Activated CD4-positive, alpha-beta T cell treated with anti-CD3 and anti-CD28 coated beads, Interleukin-2, Interleukin-6, amounts not matched to agents 100 ng/mL and 50 ng/mL, durations not matched to agents 16 hours and 8 hours (primary cell): ENCODE data around the gene HOXC4.

ENCODE experiments used
- DNase-seq: peaks from one replicate; pipeline ENCODE4 v3.0.0-alpha.2; 2020

Gene HOXC4

DNA sequence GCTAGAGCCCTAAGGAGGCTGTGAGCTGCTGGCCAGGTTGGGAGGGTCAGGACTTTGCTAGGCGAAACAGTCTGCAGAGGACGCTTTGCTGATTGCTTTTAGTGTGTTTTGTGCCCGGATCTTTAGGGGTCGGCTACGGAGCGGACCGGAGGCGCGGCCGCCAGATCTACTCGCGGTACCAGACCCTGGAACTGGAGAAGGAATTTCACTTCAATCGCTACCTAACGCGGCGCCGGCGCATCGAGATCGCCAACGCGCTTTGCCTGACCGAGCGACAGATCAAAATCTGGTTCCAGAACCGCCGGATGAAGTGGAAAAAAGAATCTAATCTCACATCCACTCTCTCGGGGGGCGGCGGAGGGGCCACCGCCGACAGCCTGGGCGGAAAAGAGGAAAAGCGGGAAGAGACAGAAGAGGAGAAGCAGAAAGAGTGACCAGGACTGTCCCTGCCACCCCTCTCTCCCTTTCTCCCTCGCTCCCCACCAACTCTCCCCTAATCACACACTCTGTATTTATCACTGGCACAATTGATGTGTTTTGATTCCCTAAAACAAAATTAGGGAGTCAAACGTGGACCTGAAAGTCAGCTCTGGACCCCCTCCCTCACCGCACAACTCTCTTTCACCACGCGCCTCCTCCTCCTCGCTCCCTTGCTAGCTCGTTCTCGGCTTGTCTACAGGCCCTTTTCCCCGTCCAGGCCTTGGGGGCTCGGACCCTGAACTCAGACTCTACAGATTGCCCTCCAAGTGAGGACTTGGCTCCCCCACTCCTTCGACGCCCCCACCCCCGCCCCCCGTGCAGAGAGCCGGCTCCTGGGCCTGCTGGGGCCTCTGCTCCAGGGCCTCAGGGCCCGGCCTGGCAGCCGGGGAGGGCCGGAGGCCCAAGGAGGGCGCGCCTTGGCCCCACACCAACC is 23.9 kb upstream of the HOXC4 start:
- DNase-seq = no peak

DNA sequence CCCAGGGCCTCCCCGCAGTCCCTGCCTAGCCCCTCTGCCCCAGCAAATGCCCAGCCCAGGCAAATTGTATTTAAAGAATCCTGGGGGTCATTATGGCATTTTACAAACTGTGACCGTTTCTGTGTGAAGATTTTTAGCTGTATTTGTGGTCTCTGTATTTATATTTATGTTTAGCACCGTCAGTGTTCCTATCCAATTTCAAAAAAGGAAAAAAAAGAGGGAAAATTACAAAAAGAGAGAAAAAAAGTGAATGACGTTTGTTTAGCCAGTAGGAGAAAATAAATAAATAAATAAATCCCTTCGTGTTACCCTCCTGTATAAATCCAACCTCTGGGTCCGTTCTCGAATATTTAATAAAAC is 23.2 kb upstream of the HOXC4 start:
- DNase-seq = no peak

DNA sequence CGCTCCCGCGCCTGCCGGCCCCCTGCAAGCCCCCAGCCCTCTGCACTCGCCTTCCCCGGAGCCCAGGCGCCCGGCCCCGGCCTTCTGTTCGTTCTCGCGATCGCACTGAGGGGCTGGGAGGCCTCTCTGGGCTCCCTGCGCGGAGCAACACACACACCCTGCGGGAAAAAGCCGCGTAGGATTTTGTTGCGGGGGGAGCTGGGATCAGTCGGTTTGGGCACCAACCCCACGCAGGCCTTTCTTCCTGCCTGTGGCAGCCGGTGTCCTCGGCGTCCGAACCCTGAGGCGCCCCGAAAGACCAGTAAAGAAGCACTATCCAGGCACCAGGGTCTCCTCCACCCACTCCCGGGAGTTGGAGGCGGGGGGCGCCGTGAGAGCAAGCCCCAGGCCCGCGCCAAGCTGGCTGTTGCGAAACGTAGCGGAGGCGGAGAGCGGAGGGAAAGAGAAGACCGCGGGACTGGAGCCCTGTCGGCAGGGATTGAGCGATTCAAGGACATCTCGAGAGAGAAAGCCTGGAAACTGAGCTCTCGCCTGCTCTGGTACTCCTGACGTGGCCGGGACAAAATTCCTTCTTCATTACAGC is 22.7 kb upstream of the HOXC4 start:
- no peak for DNase-seq

DNA sequence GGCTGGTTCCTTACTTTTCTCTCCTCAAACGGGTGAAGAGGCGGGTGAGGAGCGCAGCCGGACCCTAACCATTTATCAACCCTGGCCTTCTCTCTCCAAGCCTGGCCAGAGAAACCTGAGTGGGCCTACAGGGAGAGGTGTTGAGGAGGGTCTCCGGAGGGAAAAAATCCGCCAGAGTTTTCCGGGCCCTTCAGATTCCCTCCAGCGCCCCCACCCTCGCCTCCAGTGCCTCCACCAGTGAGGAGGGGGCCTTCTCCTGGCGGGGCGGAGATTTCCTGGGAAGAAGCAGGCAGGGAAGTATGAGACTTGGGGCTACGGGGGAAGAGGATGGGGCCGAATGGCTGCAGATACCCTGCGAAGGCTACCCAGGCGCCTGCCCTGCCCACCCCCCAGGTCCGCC is 22.2 kb upstream of the HOXC4 start:
- no peak for DNase-seq

DNA sequence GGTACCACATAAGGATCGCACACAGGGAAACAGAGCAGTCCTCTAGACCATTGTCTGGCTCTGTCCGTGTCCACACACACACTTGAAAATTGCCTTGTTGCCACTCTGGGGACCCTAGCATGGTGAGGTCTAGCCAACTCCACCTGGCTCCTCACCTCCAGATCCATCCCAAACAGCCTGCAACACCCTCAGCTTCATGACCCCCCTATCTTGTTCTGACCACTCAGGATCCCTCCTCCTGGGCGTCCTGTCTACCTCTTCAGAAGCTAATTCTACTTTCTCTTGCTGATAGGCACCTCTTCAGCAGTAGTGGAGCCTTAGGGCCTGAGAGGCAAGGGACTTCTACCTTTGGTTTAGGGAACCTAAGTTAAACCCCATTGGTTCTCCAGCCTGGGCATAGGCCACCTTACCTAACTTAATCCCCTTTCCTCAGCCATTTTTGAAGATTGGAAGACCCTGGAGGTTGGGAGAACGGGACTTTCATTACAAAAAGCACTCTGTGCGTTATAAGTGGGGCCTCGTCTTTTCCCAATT is 21.5 kb upstream of the HOXC4 start:
- no peak for DNase-seq

DNA sequence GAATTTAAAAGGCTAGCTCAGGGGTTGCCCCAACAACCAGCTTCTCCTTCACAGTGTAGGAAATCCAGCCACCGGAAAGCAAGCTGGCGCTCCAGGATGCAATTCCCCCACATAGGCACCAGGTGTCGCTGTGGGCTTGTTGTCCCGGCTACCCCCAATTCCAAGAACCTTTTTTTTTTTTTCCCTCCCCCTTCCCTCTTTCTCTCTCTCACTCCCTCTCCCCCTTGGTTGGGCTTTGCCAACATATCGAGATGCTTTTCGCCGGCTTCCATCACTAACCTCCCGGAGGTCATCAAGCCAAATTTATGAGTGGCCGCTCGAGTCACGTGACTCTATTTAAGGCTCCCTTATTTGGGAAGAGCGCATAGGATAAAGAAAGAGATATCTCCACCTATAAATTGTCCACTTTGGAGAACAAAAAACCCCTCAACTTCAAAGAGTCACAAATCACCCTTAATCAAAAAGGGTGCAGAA is 21.0 kb upstream of the HOXC4 start, which contains the start of gene HOXC5:
TSS of gene HOXC5 (plus strand) at position 424 of the 474 bp plus-strand sequence. CDS start 73 bp downstream, outside the sequence.
- peak; percentile 64 for DNase-seq

DNA sequence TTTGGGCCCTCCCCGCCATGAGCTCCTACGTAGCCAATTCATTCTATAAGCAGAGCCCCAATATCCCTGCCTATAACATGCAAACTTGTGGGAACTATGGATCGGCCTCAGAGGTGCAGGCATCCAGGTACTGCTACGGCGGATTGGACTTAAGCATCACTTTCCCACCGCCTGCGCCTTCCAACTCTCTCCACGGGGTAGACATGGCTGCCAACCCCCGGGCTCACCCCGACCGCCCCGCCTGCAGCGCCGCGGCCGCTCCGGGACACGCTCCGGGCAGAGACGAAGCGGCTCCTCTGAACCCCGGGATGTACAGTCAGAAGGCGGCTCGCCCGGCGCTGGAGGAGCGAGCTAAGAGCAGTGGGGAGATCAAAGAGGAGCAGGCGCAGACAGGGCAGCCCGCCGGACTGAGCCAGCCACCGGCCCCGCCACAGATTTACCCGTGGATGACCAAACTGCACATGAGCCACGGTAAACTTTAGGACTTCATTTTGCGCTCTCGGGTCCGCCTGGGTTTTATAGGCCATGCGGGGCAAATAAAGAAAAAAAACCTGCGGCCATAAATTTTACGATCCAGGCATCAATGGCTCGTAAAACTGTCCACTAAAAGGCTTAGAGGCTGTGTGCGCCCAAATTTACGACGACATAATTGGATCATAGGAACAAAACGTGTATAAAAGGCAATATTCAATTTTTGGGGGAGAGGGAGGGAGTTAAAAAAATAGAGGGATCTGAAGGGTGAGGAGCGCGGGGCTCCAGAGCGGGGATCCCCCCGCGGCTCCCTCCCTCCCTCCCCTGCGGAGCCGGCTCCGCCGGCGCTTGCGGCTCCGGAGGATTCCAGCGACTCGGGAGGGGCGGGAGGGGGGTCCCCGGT is 20.3 kb upstream of the HOXC4 start:
- DNase-seq = no peak

DNA sequence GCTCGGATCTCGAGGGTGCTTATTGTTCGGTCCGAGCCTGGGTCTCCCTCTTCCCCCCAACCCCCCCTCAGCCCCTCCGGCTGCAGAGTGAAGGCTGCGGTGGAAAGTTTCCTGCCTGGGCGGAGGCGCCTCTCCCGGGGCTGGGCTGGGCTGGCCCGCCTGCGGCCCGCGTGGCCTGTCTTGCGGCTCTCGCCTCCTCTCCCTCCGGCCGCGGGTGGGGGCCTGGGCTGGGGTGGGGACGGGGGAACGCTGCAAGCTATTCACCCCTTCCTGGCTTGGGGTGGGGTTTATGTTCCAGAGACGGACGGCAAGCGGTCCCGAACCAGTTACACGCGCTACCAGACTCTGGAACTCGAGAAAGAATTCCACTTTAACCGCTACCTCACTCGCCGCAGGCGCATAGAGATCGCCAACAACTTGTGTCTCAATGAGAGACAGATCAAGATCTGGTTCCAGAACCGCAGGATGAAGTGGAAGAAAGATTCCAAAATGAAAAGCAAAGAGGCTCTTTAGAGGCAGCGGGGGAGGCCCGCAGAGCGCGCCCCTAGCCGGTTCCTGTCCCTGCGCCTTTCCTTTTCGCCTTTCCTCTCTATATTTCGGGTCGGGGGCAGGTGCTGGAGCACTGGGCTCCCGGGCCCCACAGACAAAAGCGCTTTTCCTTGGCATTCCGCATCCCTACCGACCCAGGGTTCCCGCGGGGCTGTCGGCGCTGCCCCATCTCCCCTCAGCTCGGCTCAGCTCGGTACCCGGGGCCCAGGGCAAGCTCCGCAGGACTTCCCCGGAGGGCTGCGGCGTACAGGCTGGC is 19.5 kb upstream of the HOXC4 start:
- DNase-seq = no peak

DNA sequence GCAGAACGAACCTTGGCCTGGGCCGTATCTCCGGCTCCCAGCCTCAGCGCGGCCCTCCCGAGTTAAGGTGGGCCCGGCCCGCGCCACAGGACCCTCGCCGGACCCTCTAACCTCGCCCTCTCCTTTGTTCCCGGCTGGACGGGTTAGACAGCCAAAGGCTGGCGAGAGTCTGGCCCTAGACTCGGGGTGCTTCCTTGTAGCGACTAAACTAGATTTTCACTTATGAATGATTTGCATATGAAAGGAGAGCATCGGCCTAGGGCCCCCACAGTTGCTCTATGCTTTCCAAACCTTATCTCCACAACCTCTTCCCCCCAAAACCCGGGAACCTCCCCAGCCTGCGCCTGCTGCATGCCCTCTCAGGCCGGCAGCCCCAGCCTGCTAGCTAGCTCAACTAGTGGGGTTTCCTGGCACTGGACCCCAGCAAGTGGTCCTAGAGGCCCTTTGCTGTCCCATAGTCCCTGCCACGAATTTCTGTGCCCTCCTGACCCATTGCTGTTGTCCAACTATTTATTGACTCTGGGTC is 18.8 kb upstream of the HOXC4 start:
- DNase-seq = no peak

DNA sequence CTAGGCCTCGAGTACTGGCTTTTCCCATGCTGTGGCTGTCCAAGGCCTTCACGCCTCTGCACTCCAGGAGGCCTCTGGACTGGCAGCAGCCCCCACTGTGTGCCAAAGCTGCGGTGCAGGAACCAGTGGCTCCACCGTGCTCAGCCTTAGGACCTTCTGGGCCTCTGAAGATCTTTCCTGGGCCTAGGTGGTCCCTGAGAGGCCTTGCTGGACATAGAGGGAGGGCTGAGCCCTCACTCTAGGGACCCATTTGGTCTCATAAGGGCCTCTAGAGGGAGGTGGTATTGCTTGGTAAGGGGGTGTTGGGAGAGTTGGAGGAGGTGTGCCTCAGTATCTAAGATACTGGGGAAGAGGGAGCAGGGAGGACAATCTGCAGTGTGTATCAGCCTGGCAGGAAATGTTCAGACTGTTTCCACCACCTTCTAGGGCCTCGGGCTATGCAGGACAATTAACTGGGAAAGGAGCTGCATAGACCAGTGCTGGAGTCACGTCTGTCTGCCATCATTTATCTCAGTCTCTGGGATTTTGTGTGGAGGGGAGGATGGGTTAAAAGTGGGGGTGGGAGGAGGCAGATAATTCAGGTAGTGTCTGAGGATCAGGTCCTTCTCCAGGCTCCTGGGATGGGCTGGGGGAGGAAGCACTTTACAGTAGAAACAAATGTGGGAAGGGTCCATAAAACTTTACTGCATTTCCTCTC is 17.9 kb upstream of the HOXC4 start:
- no peak for DNase-seq

DNA sequence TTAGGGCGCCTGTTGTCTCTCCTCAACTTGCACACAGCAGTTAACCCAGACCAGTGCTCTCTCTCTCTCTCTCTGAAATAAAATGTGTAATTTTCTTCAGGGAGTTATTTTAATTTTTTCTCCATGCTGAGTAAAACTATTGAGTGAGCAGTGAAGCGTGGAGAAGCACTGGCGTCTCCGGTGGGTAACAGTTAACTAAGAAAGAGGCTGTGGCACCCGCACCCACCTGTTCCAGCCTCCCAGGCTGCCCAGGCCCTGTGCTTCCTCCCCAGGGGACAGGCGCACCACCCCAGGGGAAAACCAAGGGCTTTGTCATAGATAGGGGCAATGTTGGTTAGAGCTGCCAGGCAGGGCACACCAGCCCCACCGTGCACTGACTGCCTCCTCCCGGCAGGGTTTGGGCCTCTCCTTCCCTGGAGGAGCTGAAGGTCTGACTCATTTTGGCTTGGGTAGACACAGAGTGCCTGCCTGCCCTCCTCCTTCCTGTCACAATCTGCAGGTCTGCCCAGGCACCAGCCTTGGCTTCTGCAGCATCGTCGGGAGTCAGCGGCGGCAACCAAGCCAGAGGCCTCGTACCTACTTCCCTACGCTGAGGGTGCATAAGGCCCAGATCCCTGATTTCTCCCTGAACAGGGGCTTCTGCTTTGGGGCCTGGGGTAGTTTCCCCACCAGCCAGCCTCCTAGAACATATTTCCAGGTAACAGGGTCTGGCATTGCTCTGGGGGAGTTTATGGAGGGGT is 16.8 kb upstream of the HOXC4 start:
- DNase-seq = no peak

DNA sequence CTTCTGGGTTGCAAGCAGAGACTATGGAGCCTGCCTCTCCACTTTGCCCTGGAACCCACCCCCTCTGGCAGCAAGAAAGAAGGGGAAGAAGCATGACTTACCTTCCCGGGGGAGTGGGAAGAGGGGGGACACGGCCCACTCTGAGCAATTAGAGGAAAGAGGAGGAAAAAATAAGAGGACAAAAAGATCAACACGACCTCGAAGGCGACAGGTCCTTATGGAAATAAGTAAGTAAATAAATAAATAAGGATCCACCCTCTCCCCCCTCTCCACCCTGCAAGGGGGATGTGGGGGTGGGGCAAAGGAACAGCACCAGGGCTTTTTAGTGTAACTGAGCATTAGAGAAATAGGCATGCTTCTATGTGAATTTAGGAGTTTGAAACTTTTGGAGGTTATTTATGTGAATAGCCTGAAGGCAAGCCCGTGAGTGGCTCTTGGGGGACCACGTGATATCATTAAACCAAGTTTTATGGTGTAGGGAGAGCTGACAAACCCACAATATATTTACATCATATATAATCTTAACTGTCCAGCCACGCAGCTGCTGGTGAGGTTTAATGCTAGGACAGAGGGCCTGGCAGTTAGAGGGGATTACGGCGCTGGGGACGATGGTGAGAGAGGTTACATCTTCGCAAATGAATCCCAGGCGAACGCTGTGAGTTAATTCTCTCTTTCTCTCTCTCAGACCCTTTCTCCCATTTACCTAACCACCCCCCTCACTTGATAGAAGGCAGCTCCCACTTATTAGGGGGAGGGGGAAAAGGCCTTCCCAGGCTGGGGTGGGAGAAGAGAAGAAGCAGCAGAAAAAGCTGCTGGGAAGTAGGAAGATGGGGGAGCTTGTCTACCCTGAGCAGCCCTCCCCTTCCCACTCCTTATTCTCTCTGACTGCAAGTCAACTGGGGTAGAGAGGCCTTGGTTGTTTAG is 16.0 kb upstream of the HOXC4 start:
- no peak for DNase-seq

DNA sequence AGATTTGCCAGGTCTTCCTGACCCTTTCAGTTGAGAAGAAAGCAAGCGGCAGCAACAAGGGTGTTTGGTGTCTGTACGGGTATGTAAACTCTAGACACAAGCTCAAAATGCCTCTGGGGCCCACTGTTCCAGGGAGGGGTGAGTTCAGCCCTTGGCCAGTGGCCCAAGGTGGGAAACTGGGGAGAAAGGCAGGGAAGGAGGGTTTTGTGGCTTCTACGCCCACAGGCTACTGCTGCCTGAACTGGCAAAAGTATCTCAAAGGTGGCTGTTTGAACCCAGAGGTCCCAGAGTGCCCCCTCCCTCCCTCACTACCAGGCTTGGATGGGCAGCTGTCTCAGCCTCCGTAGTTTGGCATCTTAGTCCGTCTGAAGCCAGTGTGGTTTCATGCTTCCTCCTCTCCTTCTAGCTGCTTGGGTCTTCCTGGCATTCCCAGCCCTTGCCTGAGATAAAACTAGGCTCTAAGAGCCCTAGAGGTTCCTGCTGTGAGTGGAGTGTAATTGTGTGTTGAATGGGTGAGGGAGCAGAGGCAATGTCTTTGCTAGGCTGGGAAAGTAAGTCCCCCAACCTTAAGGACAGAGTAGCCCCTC is 15.3 kb upstream of the HOXC4 start:
- DNase-seq = no peak

DNA sequence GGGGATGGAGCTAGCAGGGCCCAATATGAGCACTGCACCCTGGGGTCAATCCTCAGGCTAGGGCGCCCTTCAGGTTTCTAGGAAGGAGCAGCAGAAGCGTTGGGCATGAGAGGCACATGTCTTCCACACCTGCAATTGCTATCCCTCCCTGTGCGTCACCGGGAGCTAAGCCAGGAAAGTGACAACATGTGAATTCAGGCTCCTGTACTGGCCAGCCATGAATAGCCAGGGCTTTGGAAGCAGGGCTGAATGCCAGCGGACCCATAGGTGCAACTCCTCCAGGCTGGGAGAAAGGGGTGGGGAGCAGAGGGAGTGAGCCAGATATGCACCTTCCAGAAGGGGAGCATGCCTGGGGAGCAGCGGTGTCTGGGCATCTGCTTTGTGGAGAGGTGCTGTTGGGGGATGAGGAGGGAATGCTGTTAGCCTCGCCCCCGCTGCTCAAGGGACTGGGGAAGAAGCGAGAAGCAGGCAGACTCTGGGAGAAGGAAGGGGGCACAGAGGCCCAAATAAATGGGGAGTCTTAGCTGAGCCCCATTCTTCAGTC is 14.7 kb upstream of the HOXC4 start:
- DNase-seq = no peak

DNA sequence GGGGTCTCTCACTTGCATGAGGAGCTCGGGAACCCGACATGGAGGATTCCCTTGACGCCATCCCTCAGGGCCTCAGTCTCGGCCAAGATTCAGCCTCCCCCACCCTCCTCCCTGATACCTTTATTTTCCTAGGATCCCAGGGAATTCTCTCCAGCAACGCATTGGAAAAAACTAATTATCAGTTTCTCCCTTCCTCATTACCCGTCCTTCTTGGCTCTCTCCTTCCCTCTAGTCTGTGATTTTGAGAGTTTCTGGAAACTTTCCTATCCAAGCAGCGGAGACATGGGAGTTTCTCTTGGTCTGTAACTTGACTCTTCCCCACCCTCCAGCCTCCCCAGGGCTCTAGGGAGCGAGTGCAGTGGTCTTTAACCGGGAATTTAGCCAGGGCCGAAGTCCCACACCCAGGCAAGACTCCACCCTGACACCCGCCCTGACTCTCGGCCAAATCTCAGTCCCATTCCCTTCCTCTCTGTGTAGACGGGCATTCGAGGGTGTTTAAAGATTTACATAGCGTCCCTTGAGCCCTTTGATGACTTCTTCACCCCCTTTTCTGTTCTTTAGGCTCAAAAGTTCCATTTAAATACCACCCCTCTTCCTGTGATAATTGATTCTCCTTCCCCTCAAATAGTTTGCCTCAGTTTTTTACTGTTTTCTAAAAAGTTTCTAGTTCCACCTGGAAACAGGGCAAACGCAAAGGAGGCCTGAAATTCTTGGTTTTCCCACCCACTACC is 14.1 kb upstream of the HOXC4 start:
- no peak for DNase-seq

DNA sequence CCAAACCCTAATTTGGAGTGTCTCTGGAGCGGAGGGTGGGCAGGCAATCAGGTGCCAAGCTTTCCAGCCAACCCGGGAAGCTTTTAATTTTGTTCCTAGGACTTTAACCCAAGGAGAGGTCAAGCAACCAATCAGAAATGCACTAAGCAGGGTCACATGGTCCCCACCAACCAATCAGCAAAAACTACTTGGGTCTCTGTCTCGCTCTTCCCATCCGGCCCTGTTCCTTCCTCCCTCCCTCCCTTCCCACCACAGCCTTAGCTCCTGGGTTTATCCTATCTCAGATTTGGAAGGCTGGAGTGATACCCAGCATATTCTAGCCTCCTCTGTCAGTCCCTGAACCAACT is 13.5 kb upstream of the HOXC4 start:
- no peak for DNase-seq

DNA sequence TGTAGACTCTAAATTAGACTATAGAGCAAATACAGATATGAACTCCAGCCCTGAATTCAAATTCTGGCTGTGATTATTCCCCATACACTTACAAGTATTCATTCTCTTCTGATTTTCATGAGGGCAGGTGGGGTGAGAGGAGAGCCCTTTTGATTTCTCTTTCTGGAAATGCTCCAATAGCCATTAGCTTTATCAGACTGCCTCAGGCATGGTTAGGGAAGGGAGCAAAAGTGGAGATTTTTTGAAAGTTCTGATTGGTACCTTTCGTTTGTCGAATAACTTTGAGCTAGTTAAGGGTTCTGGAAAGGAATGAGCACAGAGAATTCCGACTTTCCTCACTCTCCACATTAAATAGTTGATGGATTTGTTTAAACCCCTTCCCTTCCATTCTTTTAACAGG is 13.0 kb upstream of the HOXC4 start:
- DNase-seq = no peak

DNA sequence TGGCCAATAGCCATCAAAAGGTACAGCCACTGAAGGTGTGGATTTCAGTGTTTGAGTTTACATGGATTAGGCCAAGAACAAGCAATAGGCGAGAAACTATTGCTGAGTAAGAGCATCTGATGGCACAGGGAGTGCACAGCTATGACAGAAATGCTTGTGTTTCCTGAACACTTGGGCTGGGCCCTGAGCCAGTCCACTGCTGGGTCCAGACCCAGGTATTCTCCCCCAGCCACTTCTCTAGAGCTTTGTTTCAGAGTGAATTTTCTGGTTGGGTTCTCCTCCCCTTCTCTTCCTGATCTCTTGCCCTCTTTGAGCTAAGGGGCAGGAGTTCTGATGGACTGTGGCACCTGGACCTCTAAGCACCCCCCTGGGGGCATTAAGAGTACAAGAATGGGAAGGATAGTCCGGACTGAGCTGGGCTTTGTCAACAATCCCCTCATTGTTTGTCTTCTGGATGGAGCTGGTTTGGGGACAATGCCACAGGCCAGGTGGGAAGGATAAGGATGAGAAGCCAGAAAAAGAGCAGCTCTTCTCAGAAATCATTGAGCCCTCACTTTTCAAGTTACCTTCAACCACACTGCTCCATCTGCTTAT is 12.4 kb upstream of the HOXC4 start:
- DNase-seq = no peak
